Cerebellar nuclear complex (tissue), 1 donor: ENCODE measurements around the gene TENT4A.
"Not testable (repeated sequence)": the region's sequence is repeated elsewhere in the genome, so short reads cannot be mapped to it uniquely, and the experiment has no call there.

ENCODE experiments used
- DNase-seq, 2 experiments: peaks; one replicate each; lab custom pipeline; 2025; lab: John Stamatoyannopoulos, UW

The TENT4A gene

GRCh38 chr5:6713274-6714225 is at the start of gene TENT4A:
Gene TENT4A (plus strand): TSS chr5:6713432. CDS start chr5:6713984, 552 bp downstream.
- no peak for DNase-seq

- no peak for DNase-seq
Observed at GRCh38 chr5:6666762-6667161, 46.5 kb upstream of the TENT4A start.

- no peak for DNase-seq
Observed at GRCh38 chr5:6667648-6668047, 45.6 kb upstream of the TENT4A start.

- DNase-seq = not testable (repeated sequence)
Observed at GRCh38 chr5:6668717-6669116, 44.5 kb upstream of the TENT4A start.

- no peak for DNase-seq
Observed at GRCh38 chr5:6673031-6673430, 40.2 kb upstream of the TENT4A start.

GRCh38 chr5:6673963-6674362 is 39.3 kb upstream of the TENT4A start:
- no peak for DNase-seq

- no peak for DNase-seq
Observed at GRCh38 chr5:6674421-6674820, 38.8 kb upstream of the TENT4A start.

GRCh38 chr5:6674886-6675285 is 38.3 kb upstream of the TENT4A start:
- no peak for DNase-seq

GRCh38 chr5:6675784-6676491 is 37.3 kb upstream of the TENT4A start:
- DNase-seq = no peak

- DNase-seq = no peak
Observed at GRCh38 chr5:6676702-6677101, 36.5 kb upstream of the TENT4A start.

GRCh38 chr5:6678385-6678784 is 34.8 kb upstream of the TENT4A start:
- no peak for DNase-seq

GRCh38 chr5:6680922-6681321 is 32.3 kb upstream of the TENT4A start:
- DNase-seq = no peak

- DNase-seq = no peak
Observed at GRCh38 chr5:6681682-6682081, 31.6 kb upstream of the TENT4A start.

- DNase-seq = no peak
Observed at GRCh38 chr5:6682239-6682638, 31.0 kb upstream of the TENT4A start.

GRCh38 chr5:6683241-6683640 is 30.0 kb upstream of the TENT4A start:
- peak in 1 of 2 experiments; percentile 50 for DNase-seq

- no peak for DNase-seq
Observed at GRCh38 chr5:6684075-6684474, 29.2 kb upstream of the TENT4A start.

- DNase-seq = no peak
Observed at GRCh38 chr5:6686501-6686900, 26.7 kb upstream of the TENT4A start.

GRCh38 chr5:6686915-6687409 is 26.3 kb upstream of the TENT4A start:
- DNase-seq = no peak

GRCh38 chr5:6687505-6687904 is 25.7 kb upstream of the TENT4A start:
- DNase-seq = no peak

- DNase-seq = no peak
Observed at GRCh38 chr5:6692906-6693305, 20.3 kb upstream of the TENT4A start.

GRCh38 chr5:6698696-6699095 is 14.5 kb upstream of the TENT4A start:
- no peak for DNase-seq

GRCh38 chr5:6699357-6699756 is 13.9 kb upstream of the TENT4A start:
- no peak for DNase-seq
